NOMO-1 treated with DMSO at 0.1 percent for 48 hours (cell line): ENCODE measurements around the gene GAMT.
A peak's percentile ranks its signal among the peaks of the same experiment; 100 is the strongest.

Experiments
- DNase-seq: peaks from one replicate; lab custom pipeline; 2025; ENCODE audit not compliant: unreplicated experiment; lab: John Stamatoyannopoulos, UW

GAMT gene

DNA sequence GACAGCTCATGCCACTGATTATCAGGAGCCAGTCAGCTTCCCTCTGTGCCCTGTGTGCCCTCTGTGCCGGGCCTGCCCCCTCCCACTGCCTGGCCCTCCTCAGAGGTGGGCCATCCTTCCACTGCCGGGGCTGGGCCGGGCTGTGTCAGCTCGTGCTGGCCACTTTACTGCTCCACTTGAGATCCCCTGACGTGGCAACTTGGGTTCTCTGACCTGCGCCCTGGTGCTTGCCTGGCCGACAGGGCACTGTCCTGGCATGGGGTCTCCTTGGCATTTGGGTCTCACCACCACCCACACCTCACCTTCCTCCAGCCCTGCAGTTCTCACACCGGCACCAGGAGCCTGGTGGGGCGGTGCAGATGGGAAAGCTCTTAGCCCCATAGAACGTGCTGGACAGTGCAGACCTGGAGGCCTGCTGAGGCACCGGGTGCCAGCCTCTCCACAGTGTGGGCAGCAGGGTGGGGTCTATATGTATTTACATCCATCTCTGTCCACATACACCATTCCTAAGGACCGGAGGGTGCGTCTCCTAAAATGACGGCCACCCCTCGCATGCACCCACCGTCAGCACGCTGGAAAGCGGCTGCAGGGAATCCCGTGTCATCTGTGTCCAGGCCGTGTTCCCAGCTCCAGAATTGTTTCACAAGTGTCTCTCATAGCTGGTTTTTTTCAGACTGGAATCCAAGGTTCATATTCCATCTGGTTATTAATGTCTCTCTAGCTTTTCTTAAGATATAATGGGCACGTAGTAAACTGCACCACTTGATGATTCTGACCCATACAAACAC, 17.8 kb upstream of the GAMT start:
- no peak for DNase-seq

- no peak for DNase-seq
Measured at GRCh38 chr19:1418496-1418775, 17.1 kb upstream of the GAMT start.

DNA sequence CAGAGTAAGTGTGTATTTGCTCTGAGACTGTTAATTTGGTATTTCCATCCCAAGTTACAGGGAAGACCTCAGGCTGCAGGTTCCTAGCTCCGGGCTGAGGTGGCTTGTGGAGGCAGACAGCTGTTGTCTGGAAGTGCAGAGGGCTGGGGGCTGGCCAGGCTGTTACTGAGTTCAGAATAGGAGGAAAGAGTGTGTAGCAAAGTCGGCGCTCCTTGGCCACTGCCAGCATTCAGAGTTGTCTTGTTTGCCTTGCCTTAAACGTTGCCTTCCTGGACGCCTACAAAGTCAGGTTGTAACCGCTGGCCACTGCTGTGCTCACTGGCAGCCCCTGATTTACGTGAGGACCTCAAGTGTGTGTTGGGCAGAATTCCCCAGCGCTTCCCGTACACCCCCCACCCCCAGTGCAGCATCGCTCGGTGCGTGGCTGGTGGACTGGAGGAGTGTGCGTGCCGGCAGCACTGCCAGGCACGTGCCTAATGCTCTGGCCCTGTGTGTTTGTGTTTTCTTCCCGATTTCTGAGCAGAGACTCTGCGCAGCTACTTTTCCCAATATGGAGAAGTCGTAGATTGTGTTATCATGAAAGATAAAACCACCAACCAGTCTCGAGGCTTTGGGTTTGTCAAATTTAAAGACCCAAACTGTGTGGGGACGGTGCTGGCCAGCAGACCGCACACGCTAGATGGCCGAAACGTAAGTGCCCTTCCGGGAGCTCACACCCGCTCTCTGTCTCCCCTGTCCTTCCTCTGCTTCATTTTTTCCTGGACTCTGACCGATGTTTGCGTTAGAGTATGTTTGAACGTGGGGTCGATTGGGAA, 16.5 kb upstream of the GAMT start:
- DNase-seq: no peak

- DNase-seq: no peak
Measured at GRCh38 chr19:1417145-1417544, 15.8 kb upstream of the GAMT start.

DNA sequence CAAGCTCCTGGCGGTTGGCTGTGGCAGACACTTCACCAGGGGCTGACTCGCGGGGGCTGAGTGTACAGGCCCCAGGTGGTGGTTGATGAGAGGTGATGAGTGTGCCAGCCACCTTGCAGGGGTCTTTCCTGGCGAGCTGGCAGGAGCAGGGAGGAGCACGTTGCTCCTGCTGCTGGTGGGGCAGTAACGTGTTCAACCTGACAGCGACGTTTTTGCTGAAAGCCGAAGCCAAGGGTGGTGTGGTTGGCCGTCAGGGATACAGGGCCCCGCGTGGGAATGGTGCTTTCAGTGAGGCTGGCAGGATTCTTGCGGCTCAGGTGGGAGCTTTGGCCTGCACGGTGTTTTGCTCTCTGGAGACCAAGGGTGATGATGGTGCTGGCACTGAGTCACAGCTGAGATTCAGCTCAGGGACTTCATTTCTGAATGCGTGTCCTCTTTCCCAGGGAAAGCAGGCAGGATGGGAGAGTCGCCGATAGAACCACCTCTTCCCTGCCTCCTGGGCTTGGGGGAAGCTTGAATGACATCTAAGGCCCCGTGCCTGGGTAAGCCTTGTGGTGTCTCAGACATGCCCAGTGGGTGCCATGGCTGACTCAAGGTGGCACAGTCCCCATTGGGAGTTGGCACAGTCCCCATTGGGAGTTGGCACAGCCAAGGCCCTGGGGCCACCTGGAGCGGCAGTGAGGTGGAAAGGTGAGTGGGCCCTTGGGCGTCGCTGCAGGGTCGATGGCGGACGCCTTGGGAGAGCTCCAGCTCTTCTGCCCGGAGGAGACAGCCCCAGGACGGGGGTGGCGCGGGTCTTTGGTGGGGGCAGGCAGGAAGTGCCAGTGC, 14.9 kb upstream of the GAMT start:
- DNase-seq: no peak

DNA sequence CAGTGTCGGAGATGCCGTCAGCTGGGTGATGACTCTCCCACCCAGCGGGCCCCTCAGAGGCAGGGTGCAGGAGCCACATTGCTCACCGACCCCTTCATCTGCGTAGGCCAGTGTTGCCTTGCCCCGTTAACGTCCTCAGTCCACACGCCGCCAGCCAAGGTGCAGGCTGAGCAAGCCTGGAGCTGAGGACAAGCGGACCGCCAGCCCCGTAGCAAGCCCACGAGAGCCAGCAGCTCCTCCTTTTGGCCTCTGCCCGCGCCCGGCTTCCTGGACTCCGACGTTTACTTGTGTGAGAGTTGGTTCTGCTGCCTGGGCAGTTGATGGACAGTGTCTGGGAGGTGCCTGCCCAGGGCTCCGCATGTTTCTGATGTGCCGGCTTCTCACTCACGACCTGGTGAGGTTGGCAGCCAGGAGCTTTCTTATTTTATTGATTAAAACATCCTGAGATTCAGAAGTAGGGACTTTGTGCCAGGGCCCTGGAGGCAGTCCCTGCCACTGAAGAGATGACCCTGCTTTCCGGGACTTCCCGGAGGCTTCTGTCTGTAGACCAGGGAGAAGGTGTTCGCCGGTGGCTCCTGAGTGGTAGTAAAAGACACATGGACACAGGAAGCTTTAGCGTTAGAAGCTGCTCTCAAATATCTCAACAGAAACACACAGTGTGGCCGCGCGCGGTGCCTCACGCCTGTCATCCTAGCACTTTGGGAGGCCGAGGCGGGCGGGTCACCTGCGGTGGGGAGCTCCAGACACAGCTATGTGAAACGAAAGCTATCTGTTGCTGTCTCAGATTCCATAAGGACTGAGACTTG, 11.9 kb upstream of the GAMT start:
- no peak for DNase-seq

DNA sequence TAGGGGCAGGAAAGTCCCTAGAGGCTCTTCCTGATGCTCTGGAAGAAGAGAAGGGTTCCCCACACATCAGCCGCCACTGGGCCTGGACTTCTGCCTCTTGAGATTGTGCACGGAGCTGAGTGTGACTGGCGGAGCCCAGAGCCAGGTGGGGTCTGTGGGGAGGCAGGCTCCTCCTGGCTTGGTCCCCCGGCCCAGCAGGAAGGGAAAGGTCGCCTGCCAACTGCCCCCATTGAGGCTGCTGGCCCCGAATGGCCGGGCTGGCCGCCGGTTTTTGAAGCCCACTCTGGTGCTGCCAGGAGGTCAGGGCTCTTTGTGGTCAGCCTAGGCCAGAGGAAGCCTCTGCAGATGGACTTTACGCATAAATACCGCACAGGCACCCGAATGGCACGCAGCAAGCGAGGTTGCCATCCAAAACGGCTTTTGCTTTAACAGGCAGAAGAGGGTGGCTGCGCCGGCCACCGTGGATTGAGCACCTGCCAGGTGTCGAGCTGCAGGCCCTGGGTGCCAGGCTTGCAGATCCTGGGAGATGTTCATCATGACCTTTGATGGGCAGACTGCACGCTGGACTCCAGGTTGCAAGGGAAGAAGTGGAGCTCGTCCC, 11.1 kb upstream of the GAMT start:
- no peak for DNase-seq

DNA sequence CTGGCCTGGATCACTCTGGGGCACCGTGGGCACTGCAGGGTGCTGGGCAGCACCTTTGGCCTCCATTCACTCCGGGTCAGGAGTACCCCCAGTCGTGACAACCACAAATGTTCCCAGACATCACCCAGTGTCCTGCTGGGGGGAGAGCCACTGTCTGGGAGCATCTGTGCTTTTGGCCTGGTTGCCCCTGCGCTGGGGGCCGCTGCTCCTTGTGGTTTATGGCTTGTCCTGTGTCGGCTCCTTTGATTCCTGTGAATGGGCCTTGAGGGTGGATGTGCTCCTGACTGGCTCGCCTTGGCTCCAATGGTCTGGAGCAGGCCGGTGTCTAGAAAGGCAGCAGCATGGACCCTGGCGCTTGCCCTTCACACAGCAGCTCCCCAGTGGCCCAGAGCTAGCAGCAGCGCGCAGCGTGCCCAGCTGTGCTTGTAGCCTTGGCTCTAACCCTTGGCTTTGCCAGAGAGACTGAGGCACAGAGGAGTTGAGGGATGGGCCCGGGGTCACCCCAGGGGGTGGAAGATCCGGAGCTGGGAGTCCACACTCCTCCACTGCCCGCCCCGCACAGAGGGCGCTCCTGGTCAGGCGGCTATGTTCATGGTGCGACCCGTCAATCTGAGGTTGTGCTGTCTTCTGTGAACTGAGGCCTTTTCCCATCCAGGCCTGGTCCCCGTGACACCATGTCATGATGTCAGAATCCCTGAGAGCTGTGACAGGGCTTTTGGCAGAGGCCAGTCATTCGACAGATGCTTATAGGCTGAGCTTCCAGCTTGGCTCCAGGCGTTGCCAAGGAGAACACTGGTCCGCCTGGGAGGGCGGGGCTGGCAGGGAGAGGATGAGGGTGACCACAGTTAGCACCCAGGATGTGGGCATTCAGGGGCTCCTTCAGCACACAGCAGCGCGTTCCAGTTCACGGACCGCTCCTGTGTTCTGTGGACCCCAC, 10.2 kb upstream of the GAMT start:
- DNase-seq: no peak

- DNase-seq: no peak
Measured at GRCh38 chr19:1410789-1411188, 9.4 kb upstream of the GAMT start.

- no peak for DNase-seq
Measured at GRCh38 chr19:1410136-1410786, 8.9 kb upstream of the GAMT start.

- no peak for DNase-seq
Measured at GRCh38 chr19:1409204-1410005, 8.1 kb upstream of the GAMT start.

DNA sequence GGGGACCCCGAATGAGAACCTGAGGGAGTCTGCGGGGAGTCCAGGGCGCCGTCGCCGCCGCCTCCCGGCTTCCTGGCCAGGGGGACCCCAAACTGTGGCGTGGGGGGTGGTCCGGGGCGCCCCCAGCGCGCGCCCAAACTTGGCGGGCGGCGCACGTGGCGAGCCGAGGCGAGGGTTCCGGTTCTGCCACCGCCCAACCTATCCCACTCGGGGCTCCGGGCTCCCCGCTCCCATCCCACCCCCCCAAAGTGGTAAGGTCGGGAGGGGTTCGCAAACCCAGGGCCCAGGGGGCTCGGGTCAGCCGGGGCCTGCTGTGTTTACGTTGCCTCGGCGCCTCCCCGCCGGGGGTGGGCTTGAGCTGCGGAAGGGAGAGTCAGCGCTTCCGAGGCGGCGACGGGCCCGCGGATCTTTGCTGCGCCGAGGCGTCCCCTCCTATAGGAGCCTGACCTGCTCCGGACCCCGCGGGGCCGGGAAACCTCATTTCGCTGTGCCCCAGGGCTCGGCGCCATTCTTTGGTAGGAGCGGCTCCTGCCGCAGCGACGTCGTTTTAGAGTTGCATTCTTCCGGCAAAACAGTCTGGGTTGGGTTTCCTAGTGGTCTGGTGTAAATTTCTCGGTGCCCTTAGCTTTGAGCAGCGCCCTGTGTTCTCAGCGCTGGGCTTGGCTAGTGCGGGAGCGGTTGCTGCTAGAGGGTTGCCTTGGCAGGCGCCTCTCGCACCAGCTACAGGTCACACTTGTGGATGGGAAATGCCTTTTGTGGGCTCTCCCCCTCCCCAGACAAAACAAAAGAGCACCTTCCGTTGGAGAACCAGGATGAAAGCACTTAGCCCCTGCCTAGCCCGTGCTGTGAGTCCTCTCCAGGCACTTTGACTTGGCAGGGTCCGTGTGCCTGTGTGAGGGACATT, 7.2 kb upstream of the GAMT start:
- peak; percentile 22 for DNase-seq

GRCh38 chr19:1407528-1408299, 6.4 kb upstream of the GAMT start, which contains the start of gene DAZAP1:
TSS of gene DAZAP1 (plus strand) at chr19:1407586. CDS start at chr19:1407774, 188 bp downstream.
- no peak for DNase-seq

DNA sequence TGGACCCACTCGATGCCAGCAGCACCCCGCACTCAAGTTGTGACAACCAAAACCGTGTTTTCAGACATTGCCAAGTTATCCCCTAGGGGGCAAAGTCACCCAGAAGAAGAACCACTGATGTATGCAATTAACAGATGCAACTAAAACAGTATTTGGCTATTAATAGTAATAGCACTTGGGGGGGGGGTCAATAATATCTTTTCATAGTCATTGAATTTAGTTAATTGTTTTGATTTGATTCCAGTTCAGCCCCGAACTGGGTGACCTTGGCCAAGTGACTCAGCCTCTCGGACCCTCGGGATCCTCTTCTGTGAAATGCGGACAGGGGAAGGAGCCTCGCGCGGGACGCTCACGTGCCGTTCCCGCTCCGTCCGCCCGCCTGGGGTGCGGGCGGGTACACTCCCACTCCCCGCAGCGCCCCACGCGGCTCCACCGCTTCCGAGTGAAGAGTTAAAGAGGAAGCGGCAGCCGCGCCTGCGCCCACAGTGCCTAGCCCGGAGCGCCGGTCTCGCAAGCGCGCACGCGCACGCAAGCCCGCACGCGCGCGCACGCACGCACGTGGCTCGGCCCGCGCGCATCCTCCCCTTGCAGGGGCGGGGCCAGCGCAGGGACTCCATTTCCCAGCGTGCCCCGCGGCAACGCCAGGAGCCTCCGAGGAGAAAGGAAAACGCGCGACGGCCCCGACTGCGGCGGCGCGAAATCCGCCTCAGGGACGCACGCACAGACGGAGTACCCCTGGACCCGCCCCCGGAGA, 5.6 kb upstream of the GAMT start:
- DNase-seq: peak; percentile 97

GRCh38 chr19:1402411-1403070, 1.2 kb upstream of the GAMT start:
- no peak for DNase-seq
